ENCODE data around the gene OR2H2.

DNA sequence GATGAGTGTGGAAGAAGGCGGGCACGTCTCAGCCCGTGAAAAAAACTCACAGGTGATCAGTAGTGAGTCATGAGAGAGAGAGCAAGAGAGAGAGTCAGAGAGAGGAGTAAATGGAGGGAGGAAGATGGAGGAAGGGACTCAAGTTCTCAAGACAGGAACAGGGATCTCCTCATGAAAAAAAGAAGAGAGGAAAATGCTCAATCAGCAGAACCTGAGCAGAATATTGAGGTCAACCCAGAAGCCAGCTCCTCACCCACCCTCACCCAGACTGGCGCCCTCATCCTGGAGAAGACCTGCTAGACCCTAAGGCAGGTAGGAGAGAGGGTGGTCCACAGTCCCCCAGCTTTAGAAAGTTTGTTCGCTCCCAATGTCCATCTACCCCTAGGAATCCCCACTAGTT is 30.2 kb upstream of the OR2H2 start:
- TF ChIP-seq, protein P1, sequence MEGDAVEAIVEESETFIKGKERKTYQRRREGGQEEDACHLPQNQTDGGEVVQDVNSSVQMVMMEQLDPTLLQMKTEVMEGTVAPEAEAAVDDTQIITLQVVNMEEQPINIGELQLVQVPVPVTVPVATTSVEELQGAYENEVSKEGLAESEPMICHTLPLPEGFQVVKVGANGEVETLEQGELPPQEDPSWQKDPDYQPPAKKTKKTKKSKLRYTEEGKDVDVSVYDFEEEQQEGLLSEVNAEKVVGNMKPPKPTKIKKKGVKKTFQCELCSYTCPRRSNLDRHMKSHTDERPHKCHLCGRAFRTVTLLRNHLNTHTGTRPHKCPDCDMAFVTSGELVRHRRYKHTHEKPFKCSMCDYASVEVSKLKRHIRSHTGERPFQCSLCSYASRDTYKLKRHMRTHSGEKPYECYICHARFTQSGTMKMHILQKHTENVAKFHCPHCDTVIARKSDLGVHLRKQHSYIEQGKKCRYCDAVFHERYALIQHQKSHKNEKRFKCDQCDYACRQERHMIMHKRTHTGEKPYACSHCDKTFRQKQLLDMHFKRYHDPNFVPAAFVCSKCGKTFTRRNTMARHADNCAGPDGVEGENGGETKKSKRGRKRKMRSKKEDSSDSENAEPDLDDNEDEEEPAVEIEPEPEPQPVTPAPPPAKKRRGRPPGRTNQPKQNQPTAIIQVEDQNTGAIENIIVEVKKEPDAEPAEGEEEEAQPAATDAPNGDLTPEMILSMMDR (tag by site-specific recombination; IDR thresholded peaks at IDR 0.05): no peak
- TF ChIP-seq YY1 (tag by site-specific recombination; IDR thresholded peaks at IDR 0.05) (no peak), ZNF274 (IDR thresholded peaks at IDR 0.05; ENCODE audit: low read length) (no peak), ZNF274 (tag by site-specific recombination; IDR thresholded peaks at IDR 0.05; ENCODE audit: borderline replicate concordance) (no peak), ZNF585B (tag by site-specific recombination; IDR thresholded peaks at IDR 0.05) (no peak)
- TF ChIP-seq, protein P2, sequence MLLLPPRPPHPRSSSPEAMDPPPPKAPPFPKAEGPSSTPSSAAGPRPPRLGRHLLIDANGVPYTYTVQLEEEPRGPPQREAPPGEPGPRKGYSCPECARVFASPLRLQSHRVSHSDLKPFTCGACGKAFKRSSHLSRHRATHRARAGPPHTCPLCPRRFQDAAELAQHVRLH (tag by site-specific recombination; IDR thresholded peaks at IDR 0.05): no peak
